HG02642 (cell line): ENCODE data around the gene NCAPD3.
A peak's percentile ranks its signal among the peaks of the same experiment; 100 is the strongest.

Source experiments
- ATAC-seq: cut with Tn5 transposase; IDR thresholded peaks from one replicate; pipeline ENCODE4 v1.9.1; 2021; ENCODE audit warnings: mild to moderate bottlenecking; ENCODE audit not compliant: unreplicated experiment, poor library complexity

The NCAPD3 gene

DNA sequence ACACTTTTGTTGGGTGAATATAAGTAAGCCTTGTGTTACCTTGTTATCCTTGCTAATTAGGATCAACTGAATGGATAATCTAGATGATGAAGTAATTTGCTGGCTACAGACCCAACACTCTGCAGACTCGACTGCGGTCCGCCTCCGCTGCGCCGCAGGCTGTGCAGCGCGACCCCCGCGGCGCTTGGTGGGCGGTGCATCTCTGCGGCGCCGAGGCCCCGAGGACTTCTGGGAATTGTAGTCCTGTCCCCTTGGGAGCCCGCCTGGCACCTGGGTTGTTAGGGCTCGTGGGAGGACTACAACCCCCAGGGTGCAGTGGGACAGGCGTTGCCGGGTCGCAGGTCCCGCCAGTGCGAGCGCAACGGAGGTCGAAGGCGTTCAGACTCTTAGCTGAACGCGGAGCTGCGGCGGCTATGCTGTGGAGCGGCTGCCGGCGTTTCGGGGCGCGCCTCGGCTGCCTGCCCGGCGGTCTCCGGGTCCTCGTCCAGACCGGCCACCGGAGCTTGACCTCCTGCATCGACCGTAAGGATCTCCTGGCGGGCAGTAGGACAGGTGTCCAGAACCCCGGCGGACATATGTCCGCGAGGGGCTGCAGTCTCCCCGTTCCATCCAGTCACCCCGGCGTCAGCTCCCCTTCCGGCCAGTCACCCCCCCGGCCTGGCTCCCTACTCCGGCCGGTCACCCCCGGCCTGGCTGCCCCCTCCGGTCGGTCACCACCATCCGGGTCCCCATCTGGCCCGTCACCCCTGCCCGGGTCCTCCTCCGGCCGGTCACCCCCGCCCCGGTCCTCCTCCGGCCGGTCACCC is 29.6 kb upstream of the NCAPD3 start, which contains the start of the genes ACAD8 and THYN1:
TSS of gene ACAD8 (plus strand) at position 381 of the 806 bp plus-strand sequence. CDS start at position 414, 33 bp downstream.
TSS of gene THYN1 (minus strand) at position 165 of the 806 bp plus-strand sequence. CDS start 470 bp downstream, outside the sequence.
- ATAC-seq: peak; percentile 99

DNA sequence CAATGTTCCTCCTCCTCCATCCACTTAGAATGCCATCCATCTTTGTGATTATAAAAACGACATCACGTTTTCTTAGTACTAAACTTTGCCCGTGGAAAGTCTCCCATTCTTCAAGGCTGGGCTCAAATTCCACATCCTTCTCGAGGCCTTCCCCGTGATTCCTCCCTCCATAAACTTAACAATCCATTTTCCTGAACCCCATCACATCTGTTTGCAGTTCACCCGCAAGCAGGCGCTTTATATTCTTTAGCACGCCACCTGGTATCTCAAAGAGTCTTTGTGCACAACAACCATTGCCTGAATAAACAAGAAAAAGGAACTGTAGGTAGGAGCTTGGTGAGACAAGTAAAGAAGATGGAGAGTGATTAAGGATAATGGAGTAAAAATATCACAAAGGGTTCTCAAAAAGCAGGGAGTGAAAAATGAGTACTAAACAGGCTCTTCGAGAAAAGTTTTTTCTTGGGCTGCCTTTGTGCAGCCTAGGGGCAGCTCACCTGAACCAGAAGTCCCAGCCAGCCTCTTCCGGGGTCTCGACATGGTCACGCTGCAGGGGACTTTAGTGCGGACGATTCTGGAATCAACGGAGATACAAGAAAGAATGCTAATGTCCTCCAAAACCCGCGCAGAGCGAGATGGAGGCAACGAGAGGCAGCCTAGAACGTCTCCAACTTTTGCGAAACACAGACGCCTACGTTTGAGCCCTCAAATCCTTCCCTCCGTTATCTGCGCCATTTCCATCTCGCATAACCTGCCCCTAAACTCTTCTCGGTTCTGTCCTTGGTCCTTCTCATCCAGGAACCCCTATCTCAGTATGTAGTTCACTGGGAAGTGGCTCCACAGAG is 28.8 kb upstream of the NCAPD3 start:
- peak; percentile 30 for ATAC-seq

- no peak for ATAC-seq
Measured at GRCh38 chr11:134250675-134251074, 26.9 kb upstream of the NCAPD3 start.

GRCh38 chr11:134250246-134250645 is 26.5 kb upstream of the NCAPD3 start:
- no peak for ATAC-seq

GRCh38 chr11:134248910-134249480 is 25.2 kb upstream of the NCAPD3 start:
- ATAC-seq: no peak

- no peak for ATAC-seq
Measured at GRCh38 chr11:134246678-134247077, 22.9 kb upstream of the NCAPD3 start.

GRCh38 chr11:134246100-134246499 is 22.3 kb upstream of the NCAPD3 start:
- no peak for ATAC-seq

GRCh38 chr11:134245434-134245833 is 21.7 kb upstream of the NCAPD3 start:
- ATAC-seq: no peak

- ATAC-seq: no peak
Measured at GRCh38 chr11:134244593-134244992, 20.8 kb upstream of the NCAPD3 start.

DNA sequence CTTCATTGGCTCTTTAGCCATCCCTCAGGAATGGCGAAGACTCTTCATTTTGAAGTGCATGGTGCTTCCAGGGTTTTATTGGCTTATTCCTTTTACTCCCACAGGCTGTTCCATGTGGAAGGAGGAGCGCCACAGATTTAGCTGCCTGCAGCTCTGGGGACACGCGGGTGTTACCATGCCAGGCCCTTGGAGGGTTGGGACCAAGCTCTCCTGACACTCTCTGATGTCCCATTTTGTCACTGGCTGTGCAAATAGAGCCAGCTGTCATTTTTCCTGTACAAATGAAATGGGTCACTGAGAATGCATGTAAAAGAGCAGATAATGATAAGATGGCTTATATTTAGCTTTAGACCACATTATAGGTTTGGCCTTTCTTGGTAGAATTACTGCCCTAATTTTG is 20.1 kb upstream of the NCAPD3 start:
- ATAC-seq: no peak

GRCh38 chr11:134242376-134242775 is 18.6 kb upstream of the NCAPD3 start:
- ATAC-seq: no peak

GRCh38 chr11:134240592-134240991 is 16.8 kb upstream of the NCAPD3 start:
- ATAC-seq: no peak

GRCh38 chr11:134238956-134239355 is 15.2 kb upstream of the NCAPD3 start:
- no peak for ATAC-seq

DNA sequence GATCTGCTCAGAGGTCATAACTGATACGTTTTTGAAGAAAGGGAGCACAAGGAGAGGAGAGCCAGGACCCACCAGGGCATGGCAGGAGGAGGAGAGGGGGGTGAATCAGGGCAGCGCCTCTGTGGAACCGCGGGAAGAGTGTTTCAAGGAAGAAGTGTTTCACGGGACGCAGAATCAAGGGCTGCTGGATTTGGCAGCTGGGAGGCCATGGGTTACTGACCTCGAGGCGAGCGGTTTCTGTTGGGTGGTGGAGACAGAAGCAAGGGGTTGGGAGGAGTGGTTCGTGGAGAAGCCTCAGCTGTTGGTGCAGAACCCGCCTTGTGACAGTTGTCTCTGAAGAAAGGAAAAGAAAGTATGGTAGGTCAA is 13.8 kb upstream of the NCAPD3 start:
- ATAC-seq: no peak

GRCh38 chr11:134236834-134237556 is 13.2 kb upstream of the NCAPD3 start:
- no peak for ATAC-seq

DNA sequence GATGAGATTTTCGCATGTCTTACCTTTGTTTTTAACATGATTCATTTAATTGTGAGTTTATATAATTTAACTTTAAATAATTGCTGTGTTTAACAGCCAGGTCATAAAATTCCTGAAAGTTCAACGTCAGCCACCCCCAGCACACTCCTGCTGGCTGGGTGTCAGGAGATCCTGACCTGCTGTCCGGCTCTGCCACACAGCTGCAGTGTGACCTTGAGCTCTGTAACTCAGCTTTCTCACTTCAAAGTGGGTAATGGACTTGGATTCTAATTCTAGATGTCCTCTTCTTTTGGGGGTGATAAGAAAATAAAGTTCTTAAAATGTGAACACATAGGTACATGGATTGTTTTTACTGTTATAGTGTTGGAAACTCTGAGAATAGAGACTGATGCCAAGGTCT is 11.6 kb upstream of the NCAPD3 start:
- ATAC-seq: no peak

GRCh38 chr11:134233729-134234179 is 10.0 kb upstream of the NCAPD3 start:
- no peak for ATAC-seq

DNA sequence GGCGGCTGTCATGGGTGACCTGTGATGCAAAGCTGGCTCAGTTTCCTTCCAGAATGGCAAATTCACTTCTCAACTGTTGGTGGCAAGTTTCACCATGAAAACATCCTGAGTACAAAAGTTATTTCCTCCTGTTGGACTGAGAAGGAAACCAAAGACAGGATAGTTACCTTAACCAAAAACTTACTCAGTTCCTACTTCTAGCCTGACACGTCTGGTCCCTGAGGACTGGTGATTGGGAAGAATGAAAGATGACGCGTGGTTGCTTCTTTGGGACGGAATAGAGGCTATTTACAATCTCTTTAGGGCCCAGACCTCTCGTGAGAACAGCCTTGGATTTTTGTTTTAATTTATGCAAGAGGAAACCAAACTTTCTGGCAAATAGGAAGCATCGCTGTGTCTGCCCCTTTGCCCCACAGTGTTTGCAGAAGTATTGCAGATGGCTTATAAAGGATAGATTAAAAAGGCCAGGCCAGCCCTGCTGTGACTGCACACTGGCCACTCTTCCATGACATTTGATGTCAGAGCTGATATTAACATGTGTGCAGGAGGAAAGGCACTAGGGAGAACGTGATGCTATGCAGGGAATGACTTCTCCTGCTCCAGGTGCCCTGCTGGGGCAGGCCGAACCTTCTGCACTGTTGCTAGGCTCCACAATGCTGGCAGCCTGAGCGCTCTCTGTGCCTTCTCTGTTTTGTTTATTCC is 8.3 kb upstream of the NCAPD3 start:
- no peak for ATAC-seq

GRCh38 chr11:134230339-134230738 is 6.6 kb upstream of the NCAPD3 start:
- ATAC-seq: no peak
